ENCODE measurements around the gene IRF2.

DNA sequence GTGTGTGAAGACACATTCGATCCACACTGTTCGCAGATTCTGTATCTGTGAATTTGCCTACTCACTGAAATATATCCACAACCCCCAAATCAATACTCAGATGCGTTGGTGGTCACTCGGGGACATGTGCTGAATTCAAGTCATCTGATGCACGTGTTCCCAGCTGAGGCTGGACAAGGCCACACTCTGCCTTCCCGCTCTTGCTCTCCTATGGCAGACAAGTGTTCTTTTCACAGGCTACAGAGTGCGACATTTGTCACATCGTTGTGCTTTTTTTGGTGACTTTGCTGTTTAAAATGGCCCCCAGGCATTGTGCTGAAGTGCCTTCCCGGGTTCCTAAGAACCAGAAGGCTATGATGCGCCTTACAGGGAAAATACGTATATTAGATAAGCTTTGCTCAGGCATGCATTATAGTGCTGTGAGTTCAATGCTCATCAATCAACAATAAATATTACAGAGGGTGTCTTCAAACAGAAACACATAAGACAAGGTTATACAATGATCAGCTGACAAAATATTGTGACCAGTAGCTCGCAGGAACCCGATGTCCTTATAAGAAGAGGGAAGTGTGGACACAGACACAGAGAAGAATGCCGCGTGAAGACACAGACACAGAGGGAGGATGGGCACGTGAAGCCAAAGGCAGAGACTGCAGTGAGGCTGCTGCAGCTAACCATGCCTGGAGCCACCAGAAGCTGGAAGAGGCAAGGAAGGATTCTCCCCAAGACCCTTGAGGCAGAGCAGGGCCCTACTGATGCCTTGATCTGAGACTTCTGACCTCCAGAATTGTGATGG, 42.0 kb downstream of the IRF2 start:
- TF ChIP-seq CTCF (IDR thresholded peaks at IDR 0.05) (no peak), POLR2A (IDR thresholded peaks at IDR 0.05) (no peak), EP300 (IDR thresholded peaks at IDR 0.05) (no peak)

All from ovary (tissue), 3 donors.